ENCODE measurements around the gene CDH13.

CDH13 gene

GRCh38 chr16:83470416-83470815, 843.6 kb downstream of the CDH13 start:
- DNase-seq, result no peak

- no peak for DNase-seq
Observed at GRCh38 chr16:83472776-83473501, 846.2 kb downstream of the CDH13 start.

DNA sequence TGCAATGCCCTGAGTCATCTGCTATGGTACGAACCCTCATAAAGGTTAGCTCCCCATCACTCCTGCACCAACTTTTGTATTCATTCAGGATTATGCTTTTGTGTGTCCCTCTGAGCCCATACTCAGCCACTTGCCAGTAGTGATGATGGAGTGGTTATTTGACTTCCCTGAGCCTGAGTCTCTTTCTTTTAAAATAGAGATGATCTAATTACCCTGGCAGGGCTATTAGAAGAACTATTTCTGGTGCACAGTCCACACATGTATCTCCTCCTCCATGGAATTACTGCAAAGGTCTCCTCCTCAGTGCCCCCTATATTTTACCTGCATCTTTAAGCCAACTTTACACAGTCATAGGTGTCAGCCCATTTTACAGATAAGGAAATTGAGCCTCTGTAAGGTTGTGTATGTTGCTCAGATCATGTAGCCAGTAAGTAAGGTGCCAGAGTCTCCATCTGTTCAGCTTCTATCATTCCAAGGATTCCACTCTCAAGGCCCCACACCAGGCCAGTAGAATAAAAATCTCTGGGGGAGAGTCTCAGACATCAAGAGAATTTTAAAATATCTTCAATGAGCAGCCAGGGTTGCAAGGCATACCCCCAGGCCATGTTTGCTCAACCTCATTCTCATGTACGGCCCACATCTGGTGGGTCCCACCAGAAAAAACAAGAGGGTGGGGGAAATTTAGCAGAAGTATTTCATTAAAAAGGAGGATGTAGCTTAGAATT, 847.3 kb downstream of the CDH13 start:
- DNase-seq, result no peak

DNA sequence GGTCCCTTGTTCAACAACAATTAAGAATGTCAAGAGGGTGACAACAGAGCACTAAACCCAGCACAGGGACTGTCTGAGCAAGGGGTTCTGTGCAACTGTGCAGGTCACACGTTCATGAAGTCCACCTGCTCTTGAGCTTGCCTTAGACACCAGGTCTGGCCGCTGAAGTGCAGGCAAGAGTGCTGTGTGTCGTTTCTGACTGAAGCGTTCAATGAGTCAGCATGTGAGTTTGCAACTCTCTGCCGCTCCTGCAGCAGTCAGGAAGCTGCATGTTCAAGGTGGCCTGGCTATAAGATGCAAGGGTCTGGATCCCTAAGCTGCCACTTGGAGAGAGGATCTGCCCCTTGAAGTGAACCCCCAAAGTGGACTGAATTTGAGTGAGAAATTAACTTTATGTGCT, 848.3 kb downstream of the CDH13 start:
- DNase-seq, result no peak

- DNase-seq, result no peak
Observed at GRCh38 chr16:83481589-83481988, 854.8 kb downstream of the CDH13 start.

GRCh38 chr16:83482545-83483162, 855.9 kb downstream of the CDH13 start:
- no peak for DNase-seq

- no peak for DNase-seq
Observed at GRCh38 chr16:83490073-83490472, 863.3 kb downstream of the CDH13 start.

DNA sequence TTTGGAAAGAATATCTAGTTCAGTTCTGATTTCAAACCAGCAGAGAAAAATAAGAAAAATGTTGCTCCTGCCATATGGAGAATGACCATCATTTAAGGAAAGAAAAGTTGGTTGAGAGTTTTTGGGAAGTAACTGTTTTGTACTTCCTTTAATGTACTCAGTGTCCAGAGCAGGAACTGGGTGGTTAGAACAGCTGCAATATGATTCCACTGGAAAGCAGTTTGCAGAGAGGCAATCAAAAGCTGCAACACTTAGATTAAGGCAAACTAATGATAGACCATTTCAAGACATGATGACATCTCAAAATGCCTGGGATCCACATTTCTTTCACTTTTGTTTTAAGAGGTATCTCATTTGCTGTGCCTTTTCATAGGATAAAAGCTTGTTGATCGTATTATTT, 867.7 kb downstream of the CDH13 start:
- no peak for DNase-seq

DNA sequence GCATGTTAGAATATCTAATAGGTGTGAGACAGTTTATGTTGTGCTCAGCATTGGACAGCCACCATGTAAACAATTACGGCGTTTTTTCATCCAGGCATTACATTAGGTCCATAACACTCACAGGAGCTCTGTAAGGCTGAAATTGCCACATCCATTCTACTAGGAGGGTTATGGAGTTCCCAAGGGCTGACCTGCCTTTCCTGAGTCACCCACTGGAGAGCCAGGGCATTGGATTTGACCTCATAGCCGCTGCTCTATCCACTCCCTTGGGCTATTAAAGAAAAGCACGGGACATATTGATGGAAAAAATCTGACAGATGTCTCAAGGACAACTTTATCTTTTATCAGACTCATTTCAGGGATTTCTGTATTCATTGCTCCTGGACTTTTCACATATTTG, 874.7 kb downstream of the CDH13 start:
- DNase-seq, result no peak

GRCh38 chr16:83508295-83508694, 881.5 kb downstream of the CDH13 start:
- no peak for DNase-seq

- DNase-seq, result no peak
Observed at GRCh38 chr16:83509316-83509715, 882.5 kb downstream of the CDH13 start.

DNA sequence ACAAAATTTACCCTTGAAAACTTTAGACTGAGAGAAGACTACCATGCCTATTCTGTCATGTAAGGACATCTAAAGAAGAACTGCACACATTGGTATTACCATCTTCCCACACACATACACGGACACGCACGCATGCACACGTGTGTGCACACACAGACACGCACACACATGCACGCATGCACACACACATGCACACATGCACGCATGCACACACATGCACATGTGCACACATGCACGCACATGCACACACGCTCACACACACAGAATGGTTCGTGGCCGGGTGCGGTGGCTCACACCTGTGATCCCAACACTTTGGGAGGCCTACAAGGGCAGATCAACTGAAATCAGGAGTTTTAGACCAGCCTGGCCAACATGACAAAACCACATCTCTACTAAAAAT, 884.1 kb downstream of the CDH13 start:
- no peak for DNase-seq

- DNase-seq, result no peak
Observed at GRCh38 chr16:83513008-83513755, 886.4 kb downstream of the CDH13 start.

GRCh38 chr16:83515395-83515794, 888.6 kb downstream of the CDH13 start:
- DNase-seq, result no peak

DNA sequence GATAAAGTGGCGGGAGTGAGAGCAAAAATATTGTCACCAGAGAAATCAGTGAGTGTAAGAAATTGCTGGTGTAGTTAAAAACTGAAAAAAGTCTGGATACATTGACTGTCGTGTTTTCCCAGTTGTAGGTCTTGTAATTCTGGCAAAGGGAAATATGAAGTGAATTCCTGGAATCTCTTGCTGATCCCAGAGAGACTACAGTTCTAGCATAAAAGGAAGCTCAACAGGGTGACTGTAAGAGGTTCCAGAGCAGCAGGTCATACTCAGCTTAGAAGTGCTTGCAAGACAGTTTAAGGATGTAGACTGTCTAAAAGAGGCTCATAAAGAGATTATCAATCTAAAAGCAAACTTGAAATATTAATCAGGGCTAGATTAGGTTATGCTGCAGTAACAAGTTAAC, 890.2 kb downstream of the CDH13 start:
- DNase-seq, result no peak

DNA sequence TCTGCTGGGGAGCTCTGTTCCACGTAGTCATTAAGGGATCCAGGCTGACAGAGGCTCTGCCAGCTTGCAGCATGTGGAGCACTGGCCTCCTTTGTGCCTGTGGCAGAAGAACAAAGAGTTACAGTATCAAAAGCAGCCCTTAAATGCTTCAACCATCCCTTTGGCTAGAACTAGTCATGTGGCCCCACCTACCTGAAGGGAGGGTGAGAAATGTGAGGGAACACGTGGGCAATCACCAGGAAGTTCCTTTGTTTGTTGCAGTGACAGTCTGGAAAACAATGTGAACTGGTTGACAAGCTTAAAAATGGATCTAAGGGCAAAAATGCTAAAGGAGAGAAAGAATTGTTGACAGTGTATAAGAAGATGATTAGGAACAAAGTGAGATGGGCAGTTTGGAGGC, 890.6 kb downstream of the CDH13 start:
- DNase-seq, result no peak

GRCh38 chr16:83520596-83520995, 893.8 kb downstream of the CDH13 start:
- no peak for DNase-seq

DNA sequence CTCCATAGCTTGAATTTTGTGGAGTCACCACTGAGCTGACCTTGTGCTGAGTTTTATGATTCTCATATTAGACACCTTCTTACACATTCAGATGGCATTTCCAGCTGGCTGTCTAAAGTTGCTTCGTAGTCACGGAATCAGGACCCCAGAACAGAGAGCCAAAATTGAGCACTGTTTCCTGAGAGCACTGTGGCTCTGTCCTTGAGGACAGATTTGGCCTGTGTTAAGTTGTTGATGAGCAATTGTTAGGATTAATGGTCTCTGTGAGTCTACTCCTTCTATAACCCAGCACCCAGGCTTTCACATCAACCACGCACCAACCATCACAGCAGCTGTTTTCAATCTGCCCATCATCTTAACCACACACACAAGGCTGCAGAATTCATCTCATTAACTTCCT, 903.5 kb downstream of the CDH13 start:
- no peak for DNase-seq

DNA sequence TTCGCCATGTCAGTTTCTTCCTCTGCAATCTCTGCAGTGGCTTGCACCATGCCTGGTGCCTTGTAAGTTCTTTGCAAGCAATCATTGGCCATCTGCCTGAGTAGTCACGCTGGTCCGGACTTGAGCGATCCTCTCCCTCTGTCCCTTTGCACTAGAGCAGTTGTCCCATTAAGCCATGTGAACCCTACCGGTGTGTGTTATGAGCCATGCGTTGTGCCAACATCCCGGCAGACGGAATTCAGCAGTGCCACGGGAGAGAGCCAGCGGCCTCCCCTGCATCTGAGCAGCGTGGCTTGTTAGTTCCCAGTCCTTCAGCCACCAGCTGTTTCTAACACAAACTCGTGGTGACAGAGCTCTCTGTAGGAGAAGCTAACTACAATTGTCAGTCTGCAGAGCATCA, 905.9 kb downstream of the CDH13 start:
- DNase-seq, result no peak

GRCh38 chr16:83533193-83533592, 906.4 kb downstream of the CDH13 start:
- DNase-seq, result no peak

DNA sequence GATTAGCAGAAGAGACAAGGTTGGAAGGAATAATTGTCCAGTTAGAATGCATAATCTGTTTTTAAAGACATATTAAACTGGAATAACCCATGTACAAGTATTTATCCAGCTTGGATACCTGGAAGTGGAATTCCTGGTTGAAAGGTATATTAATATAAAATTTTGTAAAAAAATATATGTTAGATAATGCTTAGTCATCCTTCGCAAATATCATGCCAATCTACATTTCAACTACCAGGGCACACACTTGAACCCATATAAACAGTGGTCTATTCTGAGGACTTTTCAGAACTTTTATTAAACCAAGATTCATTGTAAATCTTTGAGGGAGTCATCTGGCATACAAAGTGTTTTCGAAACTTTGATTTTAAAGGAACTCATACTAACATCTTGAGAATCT, 911.9 kb downstream of the CDH13 start:
- no peak for DNase-seq

DNA sequence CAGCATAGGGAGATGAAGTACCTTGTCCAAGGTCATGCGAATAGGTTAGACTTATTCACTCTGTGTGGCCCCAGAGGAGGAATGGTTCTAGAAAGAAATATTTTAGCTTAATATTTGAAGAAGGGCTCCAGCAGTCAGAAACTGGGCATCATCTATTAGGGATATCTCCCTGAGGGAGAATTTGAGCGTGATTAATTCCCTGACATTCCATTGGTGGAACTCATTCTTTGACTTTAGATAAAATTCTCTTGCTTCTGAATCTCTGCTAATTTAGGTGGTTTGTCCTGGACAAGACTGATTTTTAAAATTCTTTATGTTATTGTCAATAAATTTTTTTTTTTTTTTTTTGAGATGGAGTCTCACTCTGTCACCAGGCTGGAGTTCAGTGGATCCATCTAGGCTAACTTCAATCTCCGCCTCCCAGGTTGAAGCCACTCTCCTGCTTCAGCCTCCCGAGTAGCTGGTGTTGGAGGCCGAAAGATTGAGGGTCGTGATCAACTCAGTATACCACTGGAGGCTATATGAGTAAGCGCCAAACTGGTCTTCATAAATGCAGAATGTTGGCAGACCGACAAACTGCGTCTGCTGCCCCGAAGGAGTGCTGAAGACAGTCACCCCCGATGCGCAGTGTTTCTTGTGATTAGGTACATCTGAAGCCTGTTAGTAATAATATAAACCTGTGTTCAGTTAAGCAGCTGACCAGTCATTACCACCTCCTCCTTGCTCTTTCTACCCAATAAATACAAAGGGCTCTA, 913.1 kb downstream of the CDH13 start:
- DNase-seq, result no peak

- no peak for DNase-seq
Observed at GRCh38 chr16:83541231-83541630, 914.5 kb downstream of the CDH13 start.

Measured in NCI-H1105 treated with DMSO at 0.1 percent for 48 hours (cell line).